Neural progenitor cell (in vitro differentiated cells): ENCODE measurements around the gene SLC4A4. TPM values are rescaled to one million over a fixed set of nuclear protein-coding genes. Genes with fewer than 3 reads are reported as not detected.

ENCODE experiments used
- DNase-seq: peaks from one replicate; pipeline ENCODE4 v3.0.0-alpha.2; 2016; ENCODE audit warnings: low spot score
- H2AFZ ChIP-seq: fragments of 200-600 bp; sonication (generic); replicated peaks from 2 replicates; pipeline ENCODE4 v1.6.1; 2016; ENCODE audit warnings: antibody characterized with exemption
- H3F3A ChIP-seq: fragments of 200-600 bp; sonication (generic); 2 replicates; pipeline ENCODE4 v1.6.1; 2016; ENCODE audit warnings: antibody characterized with exemption, low read depth
- H3K27ac ChIP-seq: fragments of 200-600 bp; sonication (generic); 2 replicates; pipeline ENCODE4 v1.5.1; 2016; ENCODE audit warnings: mild to moderate bottlenecking
- H3K27me3 ChIP-seq: fragments of 200-600 bp; sonication (generic); 2 replicates; pipeline ENCODE4 v1.6.1; 2016; ENCODE audit warnings: mild to moderate bottlenecking, moderate library complexity
- H3K36me3 ChIP-seq: fragments of 200-600 bp; sonication (generic); 2 replicates; pipeline ENCODE4 v1.5.1; 2016
- H3K4me1 ChIP-seq: fragments of 200-600 bp; sonication (generic); 2 replicates; pipeline ENCODE4 v1.6.1; 2016; ENCODE audit warnings: mixed run types
- H3K4me2 ChIP-seq: fragments of 200-600 bp; sonication (generic); 2 replicates; pipeline ENCODE4 v1.6.1; 2016
- H3K4me3 ChIP-seq: fragments of 200-600 bp; sonication (generic); 2 replicates; pipeline ENCODE4 v1.5.1; 2016
- H3K79me2 ChIP-seq: fragments of 200-600 bp; sonication (generic); 2 replicates; pipeline ENCODE4 v1.6.1; 2016; ENCODE audit warnings: low read depth
- H3K9ac ChIP-seq: fragments of 200-600 bp; sonication (generic); 2 replicates; pipeline ENCODE4 v1.6.1; 2016
- H3K9me3 ChIP-seq: fragments of 200-600 bp; sonication (generic); 2 replicates; pipeline ENCODE4 v1.5.1; 2016; ENCODE audit warnings: low read depth
- H4K20me1 ChIP-seq: fragments of 200-600 bp; sonication (generic); 2 replicates; pipeline ENCODE4 v1.6.1; 2016; ENCODE audit warnings: low read depth
- H3K27ac Mint-ChIP-seq: 3 replicates; pipeline ENCODE4 v1.8.0; 2021; ENCODE audit warnings: mixed read lengths
- H3K27me3 Mint-ChIP-seq: 2 replicates; pipeline ENCODE4 v1.8.0; 2022; ENCODE audit warnings: low read depth, mild to moderate bottlenecking, inconsistent platforms, moderate library complexity, mixed read lengths; ENCODE audit not compliant: insufficient read depth
- H3K36me3 Mint-ChIP-seq: 3 replicates; pipeline ENCODE4 v1.8.0; 2021; ENCODE audit warnings: mixed read lengths
- H3K4me1 Mint-ChIP-seq: 3 replicates; pipeline ENCODE4 v1.8.0; 2021; ENCODE audit warnings: mixed read lengths
- H3K4me3 Mint-ChIP-seq: 3 replicates; pipeline ENCODE4 v1.8.0; 2021; ENCODE audit warnings: mild to moderate bottlenecking, moderate library complexity, mixed read lengths
- H3K9me3 Mint-ChIP-seq: 3 replicates; pipeline ENCODE4 v1.8.0; 2020; ENCODE audit warnings: mixed read lengths
- EZH2 ChIP-seq: fragments of 200-600 bp; sonication (generic); IDR thresholded peaks from 2 replicates; pipeline ENCODE4 v1.6.1; 2017; ENCODE audit warnings: antibody characterized with exemption, mild to moderate bottlenecking, moderate library complexity
- EZH2phosphoT487 ChIP-seq: fragments of 200-600 bp; sonication (generic); IDR thresholded peaks from 2 replicates; pipeline ENCODE4 v1.6.1; 2017; ENCODE audit warnings: antibody characterized with exemption
- total RNA-seq: library from RNA; depleted of rRNA; stranded (reverse); fragments of >200 nt; gene quantifications from 2 replicates; pipeline ENCODE4 v1.2.3, GENCODE V29; 2015; ENCODE audit warnings: low replicate concordance
- TF ChIP-seq, protein P1 (sequence below): fragments of 200-600 bp; sonication (generic); IDR thresholded peaks from 2 replicates; pipeline ENCODE4 v1.5.1; 2017; ENCODE audit warnings: antibody characterized with exemption, mild to moderate bottlenecking

SLC4A4 gene
- total RNA-seq, 1 donor from 2014 or later: not detected

DNA sequence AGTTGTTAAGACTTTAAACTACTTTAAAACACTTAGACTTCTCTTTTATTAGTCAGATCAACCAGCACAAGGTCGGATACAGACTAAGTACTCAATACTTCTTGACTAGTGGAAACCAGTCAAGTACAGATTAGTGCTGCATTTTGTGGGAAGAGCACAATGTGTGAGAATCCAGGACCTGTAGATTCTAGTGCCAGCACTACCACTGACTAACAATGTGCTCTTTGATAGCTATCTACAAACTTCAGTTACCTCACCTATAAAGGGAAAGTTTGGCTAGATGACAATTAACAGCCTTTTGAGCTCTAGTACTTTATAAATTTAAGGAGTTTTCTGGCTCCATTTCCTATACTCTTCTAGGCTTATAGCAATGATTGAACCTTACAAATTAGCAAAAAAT lies 181.5 kb downstream of the SLC4A4 start:
- Mint-ChIP-seq H3K27me3 (no peaks in the 10 kb centered on the region), H3K27ac (no peak overlapping the region), H3K4me1 (no peaks in the 10 kb centered on the region), H3K4me3 (no peak overlapping the region), H3K36me3 (no peaks in the 10 kb centered on the region), H3K9me3 (peaks cover 2% of the 10 kb centered on the region)
- Histone ChIP-seq H3K9me3 (no peaks in the 10 kb centered on the region), H3K4me3 (no peak overlapping the region), H3K27ac (no peak overlapping the region), H3F3A (no peaks in the 10 kb centered on the region), H3K79me2 (no peaks in the 10 kb centered on the region), H3K27me3 (no peaks in the 10 kb centered on the region), H3K4me2 (no peak overlapping the region), H3K4me1 (no peaks in the 10 kb centered on the region), H4K20me1 (no peaks in the 10 kb centered on the region), H2AFZ (no peak overlapping the region), H3K9ac (no peak overlapping the region), H3K36me3 (no peaks in the 10 kb centered on the region)
- no peak for DNase-seq
- no peak for TF ChIP-seq EZH2
- TF ChIP-seq, protein P1, sequence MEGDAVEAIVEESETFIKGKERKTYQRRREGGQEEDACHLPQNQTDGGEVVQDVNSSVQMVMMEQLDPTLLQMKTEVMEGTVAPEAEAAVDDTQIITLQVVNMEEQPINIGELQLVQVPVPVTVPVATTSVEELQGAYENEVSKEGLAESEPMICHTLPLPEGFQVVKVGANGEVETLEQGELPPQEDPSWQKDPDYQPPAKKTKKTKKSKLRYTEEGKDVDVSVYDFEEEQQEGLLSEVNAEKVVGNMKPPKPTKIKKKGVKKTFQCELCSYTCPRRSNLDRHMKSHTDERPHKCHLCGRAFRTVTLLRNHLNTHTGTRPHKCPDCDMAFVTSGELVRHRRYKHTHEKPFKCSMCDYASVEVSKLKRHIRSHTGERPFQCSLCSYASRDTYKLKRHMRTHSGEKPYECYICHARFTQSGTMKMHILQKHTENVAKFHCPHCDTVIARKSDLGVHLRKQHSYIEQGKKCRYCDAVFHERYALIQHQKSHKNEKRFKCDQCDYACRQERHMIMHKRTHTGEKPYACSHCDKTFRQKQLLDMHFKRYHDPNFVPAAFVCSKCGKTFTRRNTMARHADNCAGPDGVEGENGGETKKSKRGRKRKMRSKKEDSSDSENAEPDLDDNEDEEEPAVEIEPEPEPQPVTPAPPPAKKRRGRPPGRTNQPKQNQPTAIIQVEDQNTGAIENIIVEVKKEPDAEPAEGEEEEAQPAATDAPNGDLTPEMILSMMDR: no peak

DNA sequence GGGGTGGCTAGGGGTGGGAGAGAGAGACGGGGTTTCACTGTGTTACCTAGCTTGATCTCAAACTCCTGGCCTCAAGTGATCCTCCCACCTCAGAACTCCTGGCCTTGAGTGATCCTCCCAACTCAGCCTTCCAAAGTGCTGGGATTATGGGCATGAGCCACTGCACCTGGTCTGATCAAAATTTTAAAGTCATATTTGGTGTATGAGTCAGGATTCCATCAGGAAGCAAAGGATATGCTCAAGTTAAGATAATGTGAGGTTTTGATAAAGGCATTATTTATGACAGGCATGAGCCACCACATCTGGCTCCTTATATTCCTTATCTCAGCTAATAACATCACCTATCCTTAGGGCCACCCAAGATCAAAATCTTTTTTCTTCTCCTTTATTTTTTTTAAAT lies 182.0 kb downstream of the SLC4A4 start:
- H3K4me2 ChIP-seq: no peak overlapping the region
- no peak overlapping the region for H3K27ac ChIP-seq
- no peak for TF ChIP-seq EZH2
- TF ChIP-seq, protein P1: no peak
- TF ChIP-seq EZH2phosphoT487: no peak
- H3K9ac ChIP-seq: no peak overlapping the region
- Mint-ChIP-seq H3K9me3 (peaks cover 2% of the 10 kb centered on the region), H3K4me1 (peaks cover 2% of the 10 kb centered on the region), H3K36me3 (no peaks in the 10 kb centered on the region), H3K27ac (no peak overlapping the region), H3K27me3 (no peaks in the 10 kb centered on the region), H3K4me3 (no peak overlapping the region)
- no peaks in the 10 kb centered on the region for H3K4me1 ChIP-seq
- no peaks in the 10 kb centered on the region for H4K20me1 ChIP-seq
- H3F3A ChIP-seq: no peaks in the 10 kb centered on the region
- DNase-seq: no peak
- no peaks in the 10 kb centered on the region for H3K9me3 ChIP-seq
- H3K4me3 ChIP-seq: no peak overlapping the region
- H3K27me3 ChIP-seq: no peaks in the 10 kb centered on the region
- H3K79me2 ChIP-seq: no peaks in the 10 kb centered on the region
- no peaks in the 10 kb centered on the region for H3K36me3 ChIP-seq
- no peak overlapping the region for H2AFZ ChIP-seq

DNA sequence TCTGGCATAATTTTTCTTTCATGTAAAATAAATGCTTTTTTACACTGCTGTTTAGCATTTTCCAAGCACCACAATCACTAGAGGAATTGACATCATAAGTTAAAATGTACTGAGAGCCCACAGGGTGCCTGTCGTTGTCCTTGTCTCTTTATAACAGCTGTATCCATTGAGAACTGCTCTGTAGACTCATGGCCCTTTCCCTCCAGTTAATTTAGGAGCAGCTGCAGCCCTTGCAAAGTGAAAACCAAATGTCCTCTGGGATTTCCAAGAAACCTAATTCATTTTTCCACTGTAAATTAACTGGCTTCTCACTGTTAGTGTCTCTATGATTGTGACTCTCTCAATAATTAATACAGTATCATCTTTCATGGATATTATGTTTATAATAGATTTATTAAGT lies 185.9 kb downstream of the SLC4A4 start:
- no peak overlapping the region for H3K27ac Mint-ChIP-seq
- Histone ChIP-seq H3K9ac (no peak overlapping the region), H3K4me1 (no peaks in the 10 kb centered on the region), H3K4me2 (no peak overlapping the region), H3K4me3 (no peak overlapping the region), H2AFZ (no peak overlapping the region), H3K27ac (no peak overlapping the region), H4K20me1 (no peaks in the 10 kb centered on the region), H3F3A (no peaks in the 10 kb centered on the region), H3K36me3 (no peaks in the 10 kb centered on the region), H3K9me3 (no peaks in the 10 kb centered on the region), H3K27me3 (no peaks in the 10 kb centered on the region), H3K79me2 (no peaks in the 10 kb centered on the region)
- H3K4me3 Mint-ChIP-seq: no peak overlapping the region
- no peaks in the 10 kb centered on the region for H3K36me3 Mint-ChIP-seq
- H3K27me3 Mint-ChIP-seq: no peaks in the 10 kb centered on the region
- no peaks in the 10 kb centered on the region for H3K9me3 Mint-ChIP-seq
- H3K4me1 Mint-ChIP-seq: peaks cover 6% of the 10 kb centered on the region
- DNase-seq: no peak
- TF ChIP-seq EZH2phosphoT487: no peak
- TF ChIP-seq, protein P1: no peak
- TF ChIP-seq EZH2: no peak
